GM18867 (cell line): ENCODE results near the gene PNCK.
"Not testable (repeated sequence)": the region's sequence is repeated elsewhere in the genome, so short reads cannot be mapped to it uniquely, and the experiment has no call there.

Source experiments
- ATAC-seq: cut with Tn5 transposase; IDR thresholded peaks from one replicate; pipeline ENCODE4 v1.9.1; 2021; ENCODE audit warnings: mild to moderate bottlenecking, moderate library complexity; ENCODE audit not compliant: unreplicated experiment

The PNCK gene

DNA sequence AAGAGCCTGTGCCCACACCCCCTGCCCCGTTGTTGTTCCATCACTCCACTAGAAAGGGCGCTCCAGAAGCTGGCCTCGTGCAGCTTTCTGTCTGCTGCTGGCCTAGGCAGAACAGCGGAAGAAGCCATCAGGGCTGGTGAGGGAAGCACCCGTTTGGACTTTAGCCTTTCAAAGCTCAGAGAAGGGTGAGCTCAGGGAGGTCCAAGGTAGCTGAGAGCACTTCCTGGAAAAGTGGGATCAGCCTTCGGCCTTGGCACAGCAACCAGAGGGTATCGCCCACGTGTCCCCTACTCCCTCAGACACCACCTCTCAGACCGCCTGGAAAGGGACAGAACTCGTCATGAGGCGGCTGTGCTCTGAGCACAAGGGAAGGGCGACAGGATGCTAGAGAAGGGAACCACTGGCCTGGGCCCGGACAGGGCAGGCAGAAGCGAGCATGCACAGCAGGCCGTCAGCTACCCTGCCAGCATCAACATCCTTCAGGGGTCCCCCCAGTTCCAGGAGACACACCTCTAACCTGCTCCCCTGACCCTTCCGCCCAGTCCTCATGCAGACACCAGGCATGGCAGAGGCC lies 25.7 kb upstream of the PNCK start:
- ATAC-seq = not testable (repeated sequence)

DNA sequence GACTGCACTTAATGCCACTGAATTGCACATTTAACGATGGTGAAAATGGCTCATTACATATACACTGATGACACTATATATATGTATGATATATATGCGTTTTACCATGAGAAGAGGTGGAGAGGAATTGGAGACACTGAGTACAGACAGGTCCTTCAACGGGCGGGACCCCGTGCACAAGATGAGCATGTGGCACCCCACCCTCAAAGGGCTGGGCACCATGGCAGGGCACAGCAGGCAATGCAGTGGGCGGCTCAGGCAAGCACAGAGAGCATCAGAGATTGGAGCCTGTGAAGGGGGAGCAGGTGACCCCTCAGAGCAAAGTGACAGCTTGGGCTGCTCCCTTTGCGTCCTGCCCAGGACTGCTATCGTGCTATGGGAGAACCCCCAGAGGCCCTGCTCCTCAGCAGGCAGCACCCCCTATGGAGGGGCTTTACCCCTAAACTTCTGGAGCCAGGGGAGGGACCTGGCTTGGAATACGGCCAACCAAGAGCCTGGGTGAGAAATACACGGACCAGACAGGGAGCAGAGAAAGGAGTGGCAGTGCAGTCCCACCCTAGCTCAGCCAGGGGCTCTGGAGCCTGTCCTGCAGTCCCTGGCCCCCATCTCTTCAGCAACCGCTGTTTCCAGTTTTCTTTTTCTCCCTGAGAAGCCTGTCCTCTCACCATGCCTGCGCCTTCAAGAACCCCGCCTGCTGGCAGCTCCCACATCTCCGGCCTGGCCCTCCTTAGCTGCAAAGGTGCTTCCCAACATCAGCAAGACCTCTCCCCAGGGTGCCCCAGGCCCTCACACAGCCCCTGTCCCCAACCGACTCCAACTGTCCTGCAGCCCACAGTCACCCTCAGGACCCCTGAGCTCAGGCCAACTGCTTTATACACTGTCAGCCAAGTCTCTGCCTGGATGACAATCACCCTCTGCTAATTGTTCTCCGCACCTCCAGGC lies 24.6 kb upstream of the PNCK start:
- ATAC-seq = no peak

DNA sequence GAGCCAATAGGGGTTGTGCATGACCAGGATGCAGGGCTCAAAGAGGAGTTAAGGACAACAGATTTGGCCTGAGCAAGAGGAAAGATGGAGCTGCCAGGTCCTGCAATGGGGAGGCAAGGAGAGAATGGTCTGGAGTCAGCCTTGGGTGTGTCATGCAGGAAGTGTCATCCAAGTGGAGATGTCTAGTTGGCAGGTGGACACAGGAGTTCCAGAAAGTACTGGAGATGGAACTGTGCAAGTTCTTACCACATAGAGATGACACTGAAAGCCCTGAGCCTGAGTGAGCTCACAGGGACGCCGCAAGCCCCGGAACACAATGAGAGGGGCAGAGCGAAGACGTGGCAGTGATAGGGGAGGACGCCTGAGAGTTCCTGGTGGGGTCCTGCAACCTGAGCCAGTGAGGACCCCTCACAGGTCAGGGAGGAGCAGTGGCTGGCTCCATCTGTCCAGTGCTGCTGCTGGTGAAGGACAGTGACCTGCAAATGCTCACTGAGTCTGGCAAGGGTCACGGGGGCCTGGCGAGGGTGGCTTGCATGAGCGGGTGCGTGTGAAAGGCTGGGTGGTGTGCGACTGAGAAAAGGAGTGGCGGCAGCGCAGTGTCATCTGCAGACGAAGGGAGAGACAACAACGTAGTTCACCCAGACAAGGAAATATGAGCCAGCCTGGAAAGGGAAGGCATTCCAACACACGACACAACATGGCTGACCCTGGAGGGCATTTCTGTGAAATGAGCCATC lies 23.5 kb upstream of the PNCK start:
- not testable (repeated sequence) for ATAC-seq

DNA sequence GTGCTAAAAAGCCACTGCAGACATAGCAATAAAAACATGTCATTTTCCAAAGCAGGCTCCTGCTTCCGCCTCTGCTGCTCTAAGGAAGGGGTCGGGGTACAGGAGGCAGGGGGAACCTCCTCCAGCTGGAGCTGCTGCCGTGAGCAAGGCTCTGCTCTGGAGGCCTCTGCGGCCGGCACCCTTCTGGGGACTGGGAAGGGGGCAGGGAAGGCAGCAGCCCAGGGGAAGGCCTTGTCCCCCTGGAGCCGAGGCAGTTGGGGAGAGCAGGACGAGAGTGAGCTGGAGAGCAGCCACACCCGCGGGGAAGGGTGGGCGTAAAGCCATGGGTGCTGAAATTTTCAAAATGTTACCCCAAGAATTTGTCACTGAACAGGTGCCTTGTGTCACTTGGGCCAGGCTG lies 22.9 kb upstream of the PNCK start:
- not testable (repeated sequence) for ATAC-seq

GRCh38 chrX:153696100-153696499 lies 22.5 kb upstream of the PNCK start:
- ATAC-seq = no peak

- ATAC-seq = no peak
Measured at GRCh38 chrX:153694687-153695270, 21.2 kb upstream of the PNCK start.

- ATAC-seq = not testable (repeated sequence)
Measured at GRCh38 chrX:153694256-153694655, 20.6 kb upstream of the PNCK start.

DNA sequence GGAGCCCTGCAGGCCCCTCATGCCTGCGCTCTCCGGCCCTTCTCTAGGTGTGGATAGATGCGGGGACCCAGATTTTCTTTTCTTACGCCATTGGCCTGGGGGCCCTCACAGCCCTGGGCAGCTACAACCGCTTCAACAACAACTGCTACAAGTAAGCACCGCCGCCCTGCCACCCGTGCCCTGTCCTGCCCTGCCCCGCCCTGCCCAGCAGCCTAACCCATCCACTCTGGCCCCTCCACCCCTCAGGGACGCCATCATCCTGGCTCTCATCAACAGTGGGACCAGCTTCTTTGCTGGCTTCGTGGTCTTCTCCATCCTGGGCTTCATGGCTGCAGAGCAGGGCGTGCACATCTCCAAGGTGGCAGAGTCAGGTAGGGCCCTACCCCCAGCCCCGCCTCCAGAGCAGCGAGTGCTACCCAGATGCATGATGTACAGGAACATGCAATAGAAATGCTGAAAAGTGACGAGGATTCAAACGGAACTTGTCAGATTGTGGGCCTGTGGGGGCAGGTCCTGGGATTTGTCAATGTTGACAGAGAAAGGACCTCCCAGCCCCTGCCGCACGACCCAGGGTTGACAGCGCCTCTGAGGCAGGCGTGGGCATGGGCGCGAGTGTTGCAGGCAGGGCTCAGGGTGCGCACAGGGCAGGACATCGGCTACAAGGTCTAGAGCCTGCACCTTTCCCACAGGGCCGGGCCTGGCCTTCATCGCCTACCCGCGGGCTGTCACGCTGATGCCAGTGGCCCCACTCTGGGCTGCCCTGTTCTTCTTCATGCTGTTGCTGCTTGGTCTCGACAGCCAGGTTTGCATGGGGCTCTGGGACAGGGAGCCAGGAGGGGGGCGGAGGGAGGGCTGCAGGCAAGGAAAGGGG lies 19.8 kb upstream of the PNCK start:
- no peak for ATAC-seq

DNA sequence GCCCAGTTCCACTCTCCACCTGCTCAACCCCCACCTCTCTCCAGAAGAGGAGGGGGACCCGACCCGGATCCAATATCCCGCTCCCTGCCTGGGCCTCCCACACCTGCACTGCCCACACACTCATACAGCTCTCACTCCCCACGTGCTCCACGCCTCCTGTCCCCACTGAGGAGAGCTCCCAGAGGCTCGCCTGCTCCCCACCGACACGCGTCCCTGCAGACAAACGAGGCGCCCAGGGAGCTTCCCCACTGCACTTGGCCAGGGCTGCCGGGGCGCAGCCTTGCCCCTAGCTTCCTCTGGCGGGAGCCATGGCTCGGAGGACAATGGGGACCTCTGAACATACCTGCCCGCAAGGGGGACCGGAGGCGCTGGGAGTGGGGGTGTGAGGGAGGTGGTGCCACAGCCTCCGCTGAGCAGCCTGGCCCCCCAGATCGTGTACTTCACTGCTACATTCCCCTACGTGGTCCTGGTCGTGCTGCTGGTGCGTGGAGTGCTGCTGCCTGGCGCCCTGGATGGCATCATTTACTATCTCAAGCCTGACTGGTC lies 19.1 kb upstream of the PNCK start:
- no peak for ATAC-seq

DNA sequence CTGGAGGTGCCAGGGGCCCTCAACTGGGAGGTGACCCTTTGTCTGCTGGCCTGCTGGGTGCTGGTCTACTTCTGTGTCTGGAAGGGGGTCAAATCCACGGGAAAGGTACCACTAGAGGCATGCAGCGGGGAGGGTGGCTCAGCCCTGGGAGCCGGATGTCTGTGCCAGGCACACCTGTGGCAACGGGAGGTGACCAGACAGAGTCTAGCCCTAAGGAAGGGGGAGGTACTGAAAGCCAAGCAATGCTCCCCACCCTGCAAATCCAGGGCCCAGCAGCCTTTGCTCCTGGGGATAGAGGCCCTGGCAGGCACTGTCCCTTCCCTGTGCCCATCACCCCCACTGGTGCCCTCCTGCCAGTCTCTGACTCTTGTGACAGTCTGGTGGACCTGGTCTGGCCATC lies 18.4 kb upstream of the PNCK start:
- no peak for ATAC-seq

DNA sequence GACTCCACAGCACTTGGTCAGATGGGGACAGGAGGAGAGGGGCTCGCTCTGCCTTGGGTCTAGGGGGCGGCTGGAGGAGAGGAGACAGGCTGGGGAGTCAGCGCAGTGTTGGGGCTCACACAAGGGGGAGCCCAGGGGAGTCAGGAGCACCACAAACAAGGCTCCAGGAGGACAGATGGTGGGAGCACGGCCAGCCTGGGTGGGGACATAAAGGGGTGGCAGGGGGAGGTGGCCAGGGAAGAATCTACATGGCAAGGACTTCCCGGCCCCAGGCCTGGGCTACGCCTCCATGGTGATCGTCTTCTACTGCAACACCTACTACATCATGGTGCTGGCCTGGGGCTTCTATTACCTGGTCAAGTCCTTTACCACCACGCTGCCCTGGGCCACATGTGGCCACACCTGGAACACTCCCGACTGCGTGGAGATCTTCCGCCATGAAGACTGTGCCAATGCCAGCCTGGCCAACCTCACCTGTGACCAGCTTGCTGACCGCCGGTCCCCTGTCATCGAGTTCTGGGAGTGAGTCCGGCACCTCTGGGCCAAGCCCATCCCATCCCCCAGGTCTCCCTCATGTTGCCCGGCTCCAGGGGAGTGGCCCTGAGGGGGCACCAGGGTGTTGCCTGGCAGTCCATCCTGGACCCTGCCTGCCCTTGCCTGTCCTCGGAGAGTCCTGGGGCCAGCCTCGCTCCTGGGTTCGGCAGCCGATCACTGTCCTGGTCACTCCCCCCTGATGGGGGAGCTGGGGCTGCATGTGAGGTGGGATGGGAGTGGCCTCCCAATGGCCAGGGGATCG lies 17.6 kb upstream of the PNCK start:
- not testable (repeated sequence) for ATAC-seq

GRCh38 chrX:153690466-153690865 lies 16.9 kb upstream of the PNCK start:
- ATAC-seq = no peak

DNA sequence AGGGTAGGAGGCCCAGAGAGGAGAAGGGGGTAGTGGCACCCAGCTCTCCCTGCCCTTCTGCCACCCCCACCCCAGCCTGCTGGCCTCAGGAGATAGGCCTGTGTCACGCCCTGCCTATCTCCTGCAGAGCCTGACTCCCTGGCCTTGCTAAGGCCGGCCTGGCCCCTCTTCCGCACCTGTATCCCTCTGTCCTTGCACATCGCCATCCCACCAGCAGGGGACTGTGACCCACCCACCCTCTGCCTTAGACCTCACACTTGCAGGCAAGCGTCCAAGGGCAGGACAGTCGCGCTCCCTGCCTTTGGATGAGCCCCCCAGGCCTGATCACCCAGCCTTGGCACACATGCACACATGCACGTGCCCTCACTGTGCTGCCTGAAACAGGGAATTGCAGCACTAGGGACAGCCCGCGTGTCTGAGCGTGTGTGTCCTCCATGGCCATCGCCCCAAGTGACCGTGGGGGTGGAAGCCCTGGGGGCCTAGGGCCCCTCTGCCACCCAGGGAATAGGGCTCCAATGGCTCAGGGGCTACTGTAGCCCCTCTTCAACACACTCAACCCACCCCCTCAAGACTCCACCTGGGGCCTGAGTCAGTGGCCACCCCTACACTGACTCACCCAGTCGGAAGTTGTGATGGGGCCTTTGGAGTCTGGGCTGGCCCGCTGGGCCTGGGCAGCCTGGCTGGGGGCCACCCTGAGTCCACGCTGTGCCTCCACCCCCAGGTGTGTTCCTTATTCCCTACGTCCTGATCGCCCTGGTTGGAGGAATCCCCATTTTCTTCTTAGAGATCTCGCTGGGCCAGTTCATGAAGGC lies 16.2 kb upstream of the PNCK start:
- ATAC-seq = no peak

DNA sequence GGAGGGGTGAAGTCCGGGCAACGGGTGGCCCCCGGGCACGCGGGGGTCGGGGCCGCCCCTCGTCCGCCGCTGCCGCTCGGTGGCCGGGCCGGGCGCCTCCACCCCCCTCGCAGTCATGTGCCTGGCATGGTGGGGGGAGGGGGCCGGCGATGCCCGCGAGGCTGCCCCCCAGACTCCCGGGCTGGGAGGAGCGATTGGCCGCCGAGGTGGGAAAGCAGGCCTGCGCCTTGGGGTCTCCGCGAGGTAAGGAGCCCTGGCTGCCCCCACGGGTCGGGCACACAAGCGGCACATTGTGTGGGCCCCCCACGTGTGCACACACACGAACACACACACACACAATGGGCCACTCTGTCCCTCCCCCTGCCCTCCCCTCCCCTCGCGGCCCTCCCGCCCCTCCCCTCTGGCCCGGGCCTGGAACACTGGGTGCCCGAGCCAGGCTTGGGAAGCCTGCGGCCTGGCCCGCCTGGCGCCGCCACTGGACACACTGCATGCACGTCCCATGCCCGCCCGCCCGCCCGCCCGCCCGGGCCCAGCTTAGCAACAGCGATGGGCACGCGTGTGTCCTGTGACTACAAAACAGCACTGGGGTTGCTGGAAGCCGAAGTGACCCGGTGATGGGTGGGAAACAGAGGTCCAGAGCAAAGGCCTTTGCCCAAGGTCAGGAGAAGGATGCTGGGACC lies 15.4 kb upstream of the PNCK start:
- no peak for ATAC-seq

DNA sequence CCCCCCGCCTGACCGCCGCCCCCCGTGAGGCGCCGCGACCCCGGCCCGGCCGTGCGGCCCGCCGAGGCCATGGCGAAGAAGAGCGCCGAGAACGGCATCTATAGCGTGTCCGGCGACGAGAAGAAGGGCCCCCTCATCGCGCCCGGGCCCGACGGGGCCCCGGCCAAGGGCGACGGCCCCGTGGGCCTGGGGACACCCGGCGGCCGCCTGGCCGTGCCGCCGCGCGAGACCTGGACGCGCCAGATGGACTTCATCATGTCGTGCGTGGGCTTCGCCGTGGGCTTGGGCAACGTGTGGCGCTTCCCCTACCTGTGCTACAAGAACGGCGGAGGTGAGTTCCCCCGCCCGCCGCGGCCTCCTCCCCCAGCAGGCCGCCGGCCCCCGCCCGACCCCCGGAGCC lies 14.9 kb upstream of the PNCK start:
- no peak for ATAC-seq

DNA sequence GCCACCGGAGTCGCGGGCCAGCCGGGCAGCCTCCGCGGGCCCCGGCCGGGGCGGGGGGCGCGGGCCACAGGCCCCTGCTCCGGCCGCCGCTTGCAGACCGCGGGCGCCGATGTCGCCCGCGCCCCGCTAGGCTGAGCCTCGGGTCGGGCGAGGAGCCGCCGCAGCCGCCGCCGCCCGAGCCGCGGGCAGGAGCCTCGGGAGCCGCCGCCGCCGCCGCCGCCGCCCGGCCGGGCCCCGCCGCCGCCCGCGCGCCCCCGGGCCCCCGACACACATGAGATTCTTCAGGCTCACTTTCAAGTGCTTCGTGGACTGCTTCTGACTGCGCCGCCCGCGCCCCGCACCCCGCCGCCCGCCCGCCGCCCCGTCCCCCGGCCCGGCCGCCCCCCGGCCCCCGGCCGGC lies 14.5 kb upstream of the PNCK start:
- ATAC-seq = no peak

- ATAC-seq = no peak
Measured at GRCh38 chrX:153687121-153688039, 13.8 kb upstream of the PNCK start, which contains the start of gene SLC6A8. TSS of gene SLC6A8 (plus strand) at chrX:153687926. CDS start at chrX:153688575, 649 bp downstream.
